HG02798 (cell line): ENCODE data around the gene ANAPC15.

Source experiments
- ATAC-seq: cut with Tn5 transposase; IDR thresholded peaks from one replicate; pipeline ENCODE4 v1.9.1; 2021; ENCODE audit warnings: mild to moderate bottlenecking; ENCODE audit not compliant: unreplicated experiment, poor library complexity

ANAPC15 gene

DNA sequence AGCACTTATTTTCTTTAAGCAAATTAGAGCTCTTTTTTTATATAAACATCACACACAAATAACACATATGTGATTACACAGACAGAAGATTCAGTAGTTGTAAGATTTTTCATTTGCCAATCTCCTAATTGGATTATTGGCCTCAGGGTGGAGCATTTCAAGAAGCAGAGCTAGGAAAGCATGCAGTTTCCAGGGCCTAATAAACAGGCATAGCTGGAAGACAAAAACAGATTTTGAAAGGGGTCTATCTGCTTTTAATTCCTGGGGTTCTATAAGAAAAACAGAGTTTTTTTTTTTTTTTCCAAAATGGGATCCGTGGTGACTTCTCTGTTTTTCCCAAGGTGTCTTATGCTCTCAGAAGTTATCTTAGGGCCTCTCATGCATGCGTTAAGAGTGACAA, 15.4 kb upstream of the ANAPC15 start:
- ATAC-seq = no peak

DNA sequence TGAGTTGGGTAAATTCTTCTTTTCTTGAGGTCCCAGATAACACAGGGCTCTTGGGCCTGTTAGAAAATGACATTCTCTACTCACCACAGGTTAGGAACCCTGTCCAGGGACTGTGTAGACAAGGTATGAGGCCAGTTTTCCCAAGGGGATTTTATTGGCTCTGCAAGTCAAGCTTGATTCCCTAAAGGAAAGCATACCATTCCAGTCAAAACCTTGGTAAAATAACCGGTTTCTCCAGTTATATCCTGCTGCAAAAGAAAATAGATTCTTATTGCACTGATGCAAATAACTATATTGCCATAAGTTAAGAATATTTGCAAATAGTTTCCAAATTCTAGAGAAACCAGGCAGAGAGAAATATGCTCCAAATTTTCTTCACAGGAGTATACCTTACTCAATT, 13.5 kb upstream of the ANAPC15 start:
- no peak for ATAC-seq

DNA sequence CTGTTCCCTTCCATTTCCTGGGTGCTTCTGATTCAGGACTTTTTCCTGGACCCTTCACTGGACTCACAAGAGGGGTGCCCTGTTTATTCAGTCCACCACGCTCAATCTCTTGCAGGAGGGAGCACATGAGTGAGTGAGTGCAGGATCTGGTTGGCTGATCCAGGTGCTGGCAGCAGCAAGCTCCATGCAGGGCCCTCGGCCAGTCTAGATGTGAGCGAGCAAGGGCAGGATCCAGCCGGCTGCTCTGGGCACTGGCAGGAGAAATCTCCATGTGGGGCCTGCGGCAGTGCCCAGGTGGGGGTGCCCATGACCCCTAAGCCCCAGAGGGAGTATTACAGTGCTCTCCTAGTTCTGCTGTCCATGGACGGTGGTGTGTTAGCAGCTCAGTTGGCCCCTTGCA, 11.6 kb upstream of the ANAPC15 start:
- ATAC-seq = no peak

DNA sequence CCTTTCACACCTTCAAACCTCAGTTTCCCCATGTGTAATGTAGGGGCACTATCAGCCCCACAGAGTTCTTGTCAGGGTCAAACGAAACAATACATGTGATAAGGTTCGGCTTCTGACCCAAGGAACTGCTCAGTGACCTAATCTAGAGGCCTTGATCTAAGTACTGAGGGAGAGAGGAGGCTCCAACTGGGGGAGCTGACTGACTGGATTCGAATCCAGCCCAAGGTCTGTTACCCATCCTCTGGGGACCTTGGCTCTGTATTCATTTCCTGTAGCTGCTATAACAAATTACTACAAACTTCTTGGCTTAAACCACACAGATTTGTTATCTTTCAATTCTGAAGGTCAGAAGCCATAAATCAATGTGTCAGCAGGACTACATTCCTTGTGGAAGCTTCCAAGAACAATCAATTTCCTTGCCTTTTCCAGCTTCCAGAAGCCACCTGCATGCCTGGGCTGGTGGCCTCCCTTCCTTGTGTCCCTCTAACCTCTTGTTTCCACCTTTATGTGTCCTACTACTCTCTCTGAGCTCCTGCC, 10.7 kb upstream of the ANAPC15 start:
- ATAC-seq = no peak

DNA sequence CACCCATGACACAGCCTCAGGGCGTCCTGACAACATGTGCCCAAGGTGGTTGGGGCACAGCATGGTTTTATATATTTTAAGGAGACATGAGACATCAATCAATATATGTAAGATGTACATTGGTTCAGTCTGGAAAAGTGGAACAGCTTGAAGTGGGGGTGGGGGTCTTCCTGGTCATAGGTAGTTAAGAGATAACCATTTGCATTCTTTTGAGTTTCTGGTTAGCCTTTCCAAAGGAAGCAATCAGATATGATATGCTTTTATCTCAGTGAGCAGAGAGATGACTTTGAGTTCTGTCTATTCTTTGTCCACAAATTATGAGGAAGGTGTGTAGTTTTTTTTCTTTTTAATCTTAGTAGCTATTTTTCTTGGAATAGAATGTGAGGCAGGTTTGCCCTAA, 10.1 kb upstream of the ANAPC15 start:
- no peak for ATAC-seq

DNA sequence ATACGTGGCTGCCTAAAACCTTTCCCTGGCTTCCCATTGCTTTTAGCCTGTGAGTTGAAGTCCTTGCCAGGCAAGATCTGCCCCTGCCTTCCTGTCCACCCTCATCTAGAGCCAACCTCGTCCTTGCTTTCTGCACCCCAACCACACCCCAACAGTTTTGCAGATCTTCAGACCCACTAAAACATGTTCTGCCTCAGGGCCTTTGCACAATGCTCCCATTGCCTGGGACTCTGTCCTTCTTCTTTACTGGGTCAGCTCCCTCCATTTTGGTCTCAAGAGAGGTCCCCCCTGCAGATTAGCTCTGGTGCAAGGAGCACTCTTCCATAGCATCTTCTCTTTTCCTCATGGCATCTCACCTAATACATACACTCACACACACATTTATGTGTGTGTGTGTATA, 8.4 kb upstream of the ANAPC15 start:
- no peak for ATAC-seq

DNA sequence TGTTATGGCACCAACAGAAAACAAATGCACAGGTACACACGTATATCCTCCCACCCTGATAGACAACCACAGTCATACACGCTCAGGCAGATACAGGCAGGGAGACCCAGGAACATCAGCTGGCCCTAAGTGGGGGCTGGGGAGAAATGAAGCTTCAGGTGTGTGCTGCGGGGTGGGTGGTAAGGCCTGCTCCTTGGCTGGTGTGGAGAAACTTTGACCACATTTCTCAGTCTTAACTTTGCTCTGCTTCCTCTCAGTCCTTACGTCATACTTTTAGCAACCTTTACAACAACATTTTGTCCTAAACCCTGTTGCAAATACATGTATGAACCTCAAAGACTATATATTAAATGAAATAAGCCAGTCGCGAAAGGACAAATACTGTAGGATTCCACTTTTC, 6.7 kb upstream of the ANAPC15 start:
- ATAC-seq = no peak

DNA sequence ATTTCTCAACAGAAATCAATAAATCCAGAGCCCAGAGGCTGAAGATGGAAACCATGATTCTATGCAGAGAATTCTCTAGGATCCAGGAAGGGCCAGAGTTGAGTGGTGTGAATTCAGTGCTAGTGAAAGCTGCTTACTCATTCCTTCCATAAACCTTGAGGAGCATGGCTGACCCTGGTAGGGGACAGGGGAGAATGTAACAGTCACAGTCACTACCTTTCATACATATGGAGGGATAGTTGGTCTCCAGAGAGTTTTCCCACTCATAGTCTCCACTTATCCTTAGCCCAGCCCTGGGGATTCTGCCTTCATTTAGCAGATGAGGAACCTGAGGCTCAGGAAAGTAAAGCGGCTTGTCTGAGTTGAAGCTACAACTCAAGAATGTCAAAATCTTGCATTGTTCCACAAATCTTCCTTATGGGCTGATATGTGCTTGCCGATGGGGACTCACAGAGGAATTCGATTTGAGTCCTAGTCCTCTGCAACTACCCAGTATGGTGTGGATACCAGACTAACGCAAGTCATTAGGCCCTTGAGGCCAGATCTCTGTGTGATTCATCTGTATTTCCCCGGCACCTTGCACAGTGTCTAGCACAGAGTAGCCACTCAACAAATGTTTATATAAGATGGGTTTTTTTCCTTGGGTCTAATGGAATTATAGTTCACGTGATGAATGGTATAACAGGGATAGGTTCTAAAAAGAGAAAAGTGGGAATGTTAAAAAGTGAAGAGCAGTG, 3.7 kb upstream of the ANAPC15 start:
- no peak for ATAC-seq

DNA sequence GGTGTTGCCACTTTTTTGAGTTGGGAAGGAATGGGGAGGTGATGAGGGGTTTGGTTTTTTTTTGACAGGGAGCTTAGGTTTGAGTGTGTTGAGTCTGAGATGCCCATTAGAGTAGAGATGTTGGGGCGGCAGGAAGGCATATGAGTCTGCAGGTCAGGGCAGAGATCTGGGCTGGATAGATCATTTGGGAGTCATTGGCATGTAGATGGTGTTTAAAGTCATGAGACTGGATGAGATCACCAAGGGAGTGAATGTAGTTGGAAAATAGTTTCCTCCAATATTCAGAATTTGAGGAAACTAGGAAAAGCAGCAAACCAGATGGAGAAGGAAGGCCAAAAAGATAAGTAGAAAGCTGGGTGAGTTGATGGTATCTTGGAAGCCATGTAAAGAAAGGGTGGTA, 2.1 kb upstream of the ANAPC15 start:
- no peak for ATAC-seq

DNA sequence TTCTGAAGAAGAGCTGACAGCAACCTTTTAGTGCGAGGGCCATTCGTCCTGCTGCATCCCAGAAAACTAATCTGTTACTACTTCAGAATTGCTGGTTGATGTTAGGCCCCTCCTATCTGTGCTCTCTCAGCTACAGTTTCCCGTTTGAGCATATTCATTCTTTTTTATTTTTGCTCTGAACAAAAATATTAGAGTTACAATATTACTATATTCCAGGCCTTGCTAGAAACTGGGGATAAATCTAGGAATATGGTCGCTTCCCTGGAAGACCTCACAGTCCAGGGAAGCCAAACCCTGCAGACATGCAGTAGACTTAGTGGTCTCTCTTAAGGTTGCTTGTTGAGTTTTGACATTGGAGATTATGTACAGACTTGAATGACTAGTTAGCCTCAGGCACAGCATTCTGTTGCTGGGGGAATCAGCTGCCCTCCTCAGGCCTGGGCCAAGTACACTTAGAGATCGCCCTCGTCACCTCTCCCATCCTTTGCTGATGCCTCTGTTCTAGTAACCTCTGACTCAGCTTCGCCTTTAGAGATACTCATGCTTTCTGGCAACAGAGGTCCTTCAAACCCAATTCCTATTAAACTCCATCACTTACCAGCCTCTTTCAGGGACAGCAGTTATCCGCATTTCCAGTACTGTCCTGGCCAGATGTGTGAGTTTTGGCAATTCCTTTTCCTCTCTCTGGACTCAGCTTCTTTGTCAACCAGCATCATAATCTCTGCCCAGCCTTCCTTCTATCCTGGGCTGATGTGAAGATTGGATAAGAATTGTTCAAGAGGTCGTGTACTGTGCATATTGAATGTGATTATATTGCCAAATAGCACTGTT, 698 bp upstream of the ANAPC15 start:
- ATAC-seq = no peak

DNA sequence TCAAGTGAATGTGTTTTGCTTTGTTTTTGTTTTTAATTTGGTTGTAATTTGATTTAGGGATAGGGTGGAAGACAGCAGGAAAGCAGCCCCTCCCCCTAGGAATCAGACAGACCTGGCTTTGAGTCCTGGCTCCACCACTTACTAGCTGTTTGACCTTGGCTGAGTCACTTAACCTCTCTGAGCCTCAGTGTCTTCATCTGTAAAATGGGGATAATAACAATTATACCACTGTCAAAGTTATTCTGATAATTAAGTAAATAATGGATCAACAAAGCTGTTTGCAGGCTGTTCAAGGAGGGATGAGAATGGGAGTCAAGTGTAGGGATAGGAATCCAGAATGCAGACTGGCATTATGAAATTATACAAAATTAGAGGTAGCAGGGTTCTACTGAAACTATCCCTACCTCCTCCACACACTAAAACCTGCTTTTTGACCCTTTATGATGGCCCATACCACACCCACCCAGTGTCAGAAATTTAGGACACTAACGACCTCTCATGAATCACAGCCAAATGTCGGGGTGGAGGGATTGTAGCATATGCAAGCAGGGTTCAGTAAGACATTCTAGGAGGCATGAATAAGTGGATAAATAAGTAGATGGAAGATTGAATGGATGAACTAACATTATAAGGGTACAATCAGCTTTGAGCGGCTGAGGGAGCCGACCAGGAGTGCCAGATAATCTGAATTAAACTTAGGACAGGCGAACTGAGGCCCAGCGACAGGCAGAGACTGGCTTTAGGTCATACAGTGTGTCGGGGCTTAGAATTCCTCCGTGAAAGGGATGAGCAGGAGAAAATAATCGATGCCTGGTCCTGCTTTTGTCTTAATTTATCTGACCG, 974 bp downstream of the ANAPC15 start:
- ATAC-seq = no peak

DNA sequence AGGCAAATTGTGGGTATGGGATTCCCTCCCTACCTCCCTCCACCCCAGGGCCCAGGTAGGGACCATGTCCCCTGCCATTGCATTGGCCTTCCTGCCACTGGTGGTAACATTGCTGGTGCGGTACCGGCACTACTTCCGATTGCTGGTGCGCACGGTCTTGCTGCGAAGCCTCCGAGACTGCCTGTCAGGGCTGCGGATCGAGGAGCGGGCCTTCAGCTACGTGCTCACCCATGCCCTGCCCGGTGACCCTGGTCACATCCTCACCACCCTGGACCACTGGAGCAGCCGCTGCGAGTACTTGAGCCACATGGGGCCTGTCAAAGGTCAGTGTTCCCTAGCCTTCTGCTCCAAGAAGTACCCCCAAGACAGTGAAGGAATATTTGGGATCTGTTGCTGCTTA, 6.6 kb downstream of the ANAPC15 start, which contains the start of gene TOMT:
Gene TOMT (plus strand): TSS at position 37 of the 400 bp plus-strand sequence. CDS start 28 bp downstream, at position 65.
- ATAC-seq = no peak

DNA sequence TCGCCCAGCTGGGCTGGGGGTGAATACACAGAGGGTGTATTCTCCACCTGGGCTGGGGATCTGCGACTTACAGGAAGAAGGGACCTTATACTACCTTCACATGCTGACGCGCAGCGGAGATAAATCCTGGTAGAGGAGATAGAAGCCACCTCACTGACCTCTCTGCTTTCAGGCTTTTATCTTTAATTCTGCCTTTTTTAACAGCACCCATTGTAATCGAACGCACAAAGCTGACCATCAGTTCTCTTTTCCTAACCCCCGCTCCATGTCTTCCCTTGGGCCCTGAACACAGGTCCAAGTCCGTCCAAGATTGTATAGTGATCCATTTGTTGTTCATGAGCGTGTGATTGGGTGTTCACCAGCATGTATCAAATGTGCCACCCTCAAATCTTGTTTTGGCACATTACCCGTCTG, 8.7 kb downstream of the ANAPC15 start:
- no peak for ATAC-seq

DNA sequence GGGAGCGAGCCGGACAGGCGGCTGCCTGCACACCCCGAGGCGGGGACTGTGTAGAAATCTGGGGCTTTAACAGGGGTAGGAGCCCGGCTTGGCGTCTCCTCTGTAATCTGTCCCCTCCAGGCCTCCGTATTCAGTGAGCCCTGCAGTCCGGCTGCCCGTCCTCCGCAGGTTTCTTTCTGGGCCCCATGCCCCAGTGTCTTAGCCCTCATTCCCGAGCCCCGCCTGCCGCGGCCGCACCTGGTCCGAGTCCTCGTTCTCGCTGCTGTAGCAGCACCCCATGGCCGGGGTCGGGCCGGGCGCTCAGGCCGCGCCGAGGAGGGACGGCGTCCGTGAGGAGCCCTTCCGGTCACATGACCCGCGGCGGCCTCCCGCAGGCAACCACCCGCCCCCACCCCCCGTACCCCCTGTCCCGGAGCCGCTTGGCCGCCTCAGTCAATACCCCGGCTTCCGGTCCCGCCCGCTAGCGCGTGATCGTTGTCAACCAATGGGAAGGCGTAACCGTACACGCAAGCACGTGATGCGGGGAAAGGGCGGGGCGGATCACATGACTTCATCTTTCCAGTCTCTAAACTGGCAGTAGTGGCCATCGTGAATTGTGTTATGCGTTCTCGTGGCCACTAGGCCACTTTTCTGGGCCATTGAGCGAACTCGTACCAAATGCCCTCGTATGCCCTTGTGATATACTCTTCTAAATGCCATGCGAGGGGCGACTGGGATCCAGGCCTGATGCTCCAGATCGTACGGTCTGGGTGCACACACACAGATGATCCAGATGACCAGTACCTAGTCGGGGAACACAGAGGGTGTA, 9.3 kb downstream of the ANAPC15 start, which contains the start of gene LAMTOR1:
Gene LAMTOR1 (minus strand): TSS at position 352 of the 808 bp plus-strand sequence. CDS start 73 bp downstream, at position 279.
- peak; percentile 95 for ATAC-seq

DNA sequence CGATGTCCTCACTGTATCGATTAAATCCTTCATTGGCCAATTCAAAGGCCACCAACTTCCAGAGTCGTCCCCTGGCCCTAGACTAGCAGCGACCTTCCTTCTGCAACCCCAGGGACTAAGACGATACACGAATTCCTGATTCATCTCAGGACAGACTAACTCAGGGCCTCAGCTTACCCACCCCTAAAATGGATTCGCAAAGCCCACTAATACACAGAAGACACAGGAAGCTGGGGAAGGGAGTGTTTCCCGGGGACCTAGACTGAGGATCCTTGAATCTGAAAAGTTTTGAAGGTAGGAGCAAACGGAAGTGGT, 9.9 kb downstream of the ANAPC15 start:
- no peak for ATAC-seq

DNA sequence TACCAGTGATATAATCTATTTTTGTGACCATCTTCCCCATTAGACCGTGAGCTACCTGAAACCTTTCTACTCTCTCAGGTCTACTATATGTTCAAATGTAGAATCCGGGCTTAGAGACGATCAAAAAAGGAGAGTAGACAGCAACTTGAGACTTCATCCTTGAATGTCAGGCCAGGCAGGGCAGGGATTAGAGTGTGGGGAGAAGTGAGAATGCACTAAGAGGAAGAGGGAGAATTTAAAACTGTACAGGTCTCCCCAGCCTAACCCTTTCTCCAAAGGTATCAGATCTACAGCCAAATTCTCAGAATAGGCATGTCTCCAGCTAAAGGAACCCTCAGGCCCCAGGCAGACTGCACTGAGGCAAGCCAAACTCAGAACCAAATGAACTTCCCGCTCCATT, 10.3 kb downstream of the ANAPC15 start:
- no peak for ATAC-seq

DNA sequence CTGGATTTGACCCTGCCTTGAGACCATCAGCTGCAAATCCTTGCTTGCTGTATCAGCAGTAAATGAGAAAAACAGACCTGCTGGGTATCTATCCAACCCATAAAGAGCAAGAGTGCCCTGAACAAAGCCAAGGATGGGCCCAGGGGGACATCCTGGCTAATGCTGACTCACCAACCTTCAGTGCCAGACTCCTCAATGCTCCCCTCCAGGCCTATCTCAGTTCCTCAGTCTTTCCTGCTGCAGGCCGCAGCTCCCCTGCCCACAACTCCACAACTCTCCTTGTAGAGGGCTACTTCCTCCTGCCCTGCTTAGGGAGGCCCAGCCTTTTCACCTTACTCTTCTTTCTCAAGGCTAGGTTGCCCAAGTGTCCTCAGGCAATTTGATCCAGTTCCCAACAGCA, 12.0 kb downstream of the ANAPC15 start:
- ATAC-seq = no peak

DNA sequence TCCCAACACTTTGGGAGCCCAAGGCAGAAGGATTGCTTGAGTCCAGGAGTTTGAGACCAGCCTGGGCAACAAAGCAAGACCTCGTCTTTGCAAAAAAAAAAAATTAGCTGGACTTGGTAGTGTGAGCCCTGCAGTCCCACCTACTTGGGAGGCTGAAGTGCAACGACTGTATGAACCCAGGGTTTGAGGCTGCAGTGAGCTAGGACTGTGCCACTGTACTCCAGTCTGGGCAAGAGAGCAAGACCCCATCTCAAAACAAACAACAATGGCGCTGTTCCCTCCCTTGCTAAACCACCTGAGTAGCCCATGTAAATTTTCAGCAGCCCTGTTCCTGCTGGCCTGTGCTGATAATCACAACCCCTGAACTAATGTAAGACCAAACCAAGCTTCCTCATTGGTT, 12.5 kb downstream of the ANAPC15 start:
- ATAC-seq = no peak

DNA sequence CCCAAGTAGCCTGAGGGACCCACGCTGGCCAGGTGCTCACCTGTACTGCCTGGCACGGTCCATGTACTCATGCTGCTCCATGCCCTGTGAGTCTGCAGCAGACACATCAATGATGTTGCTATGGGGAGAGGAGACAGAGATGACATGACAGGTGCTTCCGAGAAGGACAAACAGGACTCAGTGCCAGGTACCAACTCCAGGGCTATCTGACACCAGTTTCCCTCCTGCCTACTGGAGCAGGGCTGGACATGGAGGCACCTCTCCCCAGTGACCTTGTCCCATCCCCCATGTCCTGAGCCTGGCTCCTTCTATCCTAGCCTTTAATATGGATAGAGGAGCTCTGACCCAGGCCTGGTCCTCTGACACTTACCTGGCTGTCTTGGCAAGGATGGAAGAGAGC, 13.8 kb downstream of the ANAPC15 start:
- no peak for ATAC-seq

DNA sequence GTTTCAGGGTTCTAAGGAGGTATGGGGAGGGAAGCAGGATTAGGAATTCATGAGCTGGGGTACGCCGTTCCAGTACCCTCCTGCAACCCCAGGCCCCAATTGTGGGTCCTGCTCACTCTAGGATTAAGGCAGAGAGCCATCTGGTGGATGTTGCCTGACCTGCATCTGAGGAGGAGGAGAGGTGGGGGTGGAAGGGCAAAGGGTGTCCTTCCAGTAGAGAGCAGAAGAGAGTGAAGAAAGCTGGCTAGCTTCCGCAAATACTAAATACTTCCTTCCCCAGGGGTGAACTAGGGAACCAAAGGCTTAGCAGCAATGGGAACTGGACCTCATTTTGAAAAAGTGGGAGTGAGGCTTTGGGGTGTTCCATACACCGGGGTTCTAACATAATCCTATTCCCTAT, 21.2 kb downstream of the ANAPC15 start:
- ATAC-seq = peak; percentile 61
